ENCODE measurements around the gene ANO1. TPM values are rescaled to one million over a fixed set of nuclear protein-coding genes. Genes with fewer than 3 reads are reported as not detected.

Gene ANO1
- polyA plus RNA-seq, 2 of the 4 experiments (the other 2 are of a cell fraction): 0.27 to 0.44 TPM

DNA sequence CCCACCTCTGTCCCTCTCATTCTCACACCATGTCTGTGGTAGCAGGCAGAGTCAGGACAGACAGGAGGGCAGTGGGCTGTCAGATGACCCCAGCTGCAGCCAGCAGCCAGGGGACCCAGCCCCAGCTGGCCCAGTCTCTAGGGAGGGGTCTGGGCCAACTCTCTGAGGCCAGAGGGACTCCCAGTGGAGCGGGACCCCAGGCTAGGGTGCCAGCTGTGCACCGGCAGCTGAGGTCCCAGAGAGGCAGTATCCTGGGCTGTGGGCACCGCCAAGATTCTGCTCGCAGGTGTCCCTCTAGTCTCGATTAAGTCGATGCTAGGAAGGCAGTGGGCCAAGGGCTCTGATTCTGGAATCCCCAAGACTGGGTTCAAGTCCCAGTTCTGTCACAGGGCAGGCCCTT is 108.3 kb downstream of the ANO1 start (continued):
- TF ChIP-seq PHF8 (IDR thresholded peaks at IDR 0.05; ENCODE audit: borderline replicate concordance, low read depth): no peak
- TF ChIP-seq EHF (CRISPR knock-in tag; IDR thresholded peaks at IDR 0.05): no peak
- no peak for TF ChIP-seq MAX (IDR thresholded peaks at IDR 0.05)

- Histone ChIP-seq H3K4me1 (no peaks in the 10 kb centered on the region), H3K9me3 (no peaks in the 10 kb centered on the region), H3K27ac (no peak overlapping the region), H3K4me2 (no peak overlapping the region), H3K4me3 (no peak overlapping the region)
- DNase-seq (ENCODE audit: low read depth in 1 of 2, low spot score in 1 of 2) (no peak), FAIRE-seq (no peak), ATAC-seq (no peak)
- 82% methylated on average over 9 of the region's 10 CpGs for whole genome bisulfite sequencing (ENCODE audit: missing lambda C conversion rate)
- POLR2A ChIA-PET: no interaction called here
- CTCF ChIA-PET: interaction anchor here (0.6 to 7.0 kb wide), 10 partner anchors 9 to 480 kb away, joined by 3 to 29 read pairs (median 6); no protein-coding TSS in a partner anchor
- TF ChIP-seq TFCP2L1 (CRISPR knock-in tag; IDR thresholded peaks at IDR 0.05): no peak
Measured at GRCh38 chr11:70186936-70187335, 108.8 kb downstream of the ANO1 start.

GRCh38 chr11:70187771-70188170 is 109.7 kb downstream of the ANO1 start:
- Histone ChIP-seq H3K4me2 (no peak overlapping the region), H3K27ac (no peak overlapping the region), H3K4me3 (no peak overlapping the region), H3K9me3 (no peaks in the 10 kb centered on the region), H3K4me1 (no peaks in the 10 kb centered on the region)
- FAIRE-seq: no peak
- no peak for TF ChIP-seq CEBPB (IDR thresholded peaks at IDR 0.05)
- no peak for TF ChIP-seq EP300 (IDR thresholded peaks at IDR 0.05)
- no peak for TF ChIP-seq HOXB5 (CRISPR knock-in tag; IDR thresholded peaks at IDR 0.05)
- TF ChIP-seq CBX2 (IDR thresholded peaks at IDR 0.05; ENCODE audit: borderline replicate concordance, low read depth): no peak
- no peak for TF ChIP-seq HEYL (CRISPR knock-in tag; IDR thresholded peaks at IDR 0.05)
- no peak for TF ChIP-seq RARB (CRISPR knock-in tag; IDR thresholded peaks at IDR 0.05)
- TF ChIP-seq REST (IDR thresholded peaks at IDR 0.05): no peak
- TF ChIP-seq GATA3 (IDR thresholded peaks at IDR 0.05; ENCODE audit: borderline replicate concordance): no peak
- no peak for TF ChIP-seq POLR2A (IDR thresholded peaks at IDR 0.05; ENCODE audit: low read length)
- TF ChIP-seq KDM5A (IDR thresholded peaks at IDR 0.05): no peak
- no peak for TF ChIP-seq ZFP36 (IDR thresholded peaks at IDR 0.05; ENCODE audit: borderline replicate concordance, partially characterized antibody)
- TF ChIP-seq USF2 (IDR thresholded peaks at IDR 0.05): no peak
- no peak for TF ChIP-seq CTCF (IDR thresholded peaks at IDR 0.05)
- no peak for TF ChIP-seq PHF8 (IDR thresholded peaks at IDR 0.05; ENCODE audit: borderline replicate concordance, low read depth)
- TF ChIP-seq RFX5 (IDR thresholded peaks at IDR 0.05): no peak
- TF ChIP-seq MYC (IDR thresholded peaks at IDR 0.05; ENCODE audit: borderline replicate concordance, low read length): no peak
- TF ChIP-seq CBX8 (IDR thresholded peaks at IDR 0.05): no peak
- TF ChIP-seq ESRRA (IDR thresholded peaks at IDR 0.05; ENCODE audit: borderline replicate concordance, low read length): no peak
- TF ChIP-seq MAFK (IDR thresholded peaks at IDR 0.05; ENCODE audit: partially characterized antibody): no peak
- ChIA-PET CTCF (interaction anchor here (1.0 to 7.0 kb wide), 8 partner anchors 9 to 278 kb away, joined by 3 to 29 read pairs (median 4); no protein-coding TSS in a partner anchor), POLR2A (no interaction called here)
- no peak for DNase-seq (ENCODE audit: low read depth in 1 of 2, low spot score in 1 of 2)
- WGBS (ENCODE audit: missing lambda C conversion rate): 75% methylated on average over 15 of the region's 15 CpGs
- no peak for ATAC-seq

Data from A549 (cell line).